ENCODE data around the gene TPP2.

The TPP2 gene

GRCh38 chr13:102597029-102597961 lies 509 bp downstream of the TPP2 start:
- peak; percentile 43 for DNase-seq (ENCODE audit: low read depth)

- peak; percentile 51 for DNase-seq (ENCODE audit: low read depth)
Measured at GRCh38 chr13:102598061-102598460, 1.3 kb downstream of the TPP2 start.

- DNase-seq (ENCODE audit: low read depth) = no peak
Measured at GRCh38 chr13:102599426-102600012, 2.7 kb downstream of the TPP2 start.

- no peak for DNase-seq (ENCODE audit: low read depth)
Measured at GRCh38 chr13:102606537-102607309, 9.9 kb downstream of the TPP2 start.

DNA sequence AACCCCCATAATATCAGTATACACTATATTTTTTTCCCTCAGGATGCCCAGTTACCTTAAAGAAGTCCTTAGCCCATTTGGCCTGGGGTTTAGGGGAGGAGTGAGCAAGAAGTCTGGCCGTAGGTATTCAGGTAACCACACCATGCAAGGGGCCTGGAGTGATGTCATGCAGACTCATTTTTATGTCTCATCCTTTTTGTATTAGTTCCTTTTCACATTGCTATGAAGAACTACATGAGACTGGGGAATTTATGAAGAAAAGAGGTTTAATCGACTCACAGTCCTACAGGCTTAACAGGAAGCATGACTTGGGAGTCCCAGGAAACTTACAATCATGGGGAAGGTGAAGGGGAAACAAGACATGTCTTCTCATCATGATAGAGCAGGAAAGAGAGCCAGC lies 12.2 kb downstream of the TPP2 start:
- peak; percentile 57 for DNase-seq (ENCODE audit: low read depth)

GRCh38 chr13:102609696-102610095 lies 12.9 kb downstream of the TPP2 start:
- no peak for DNase-seq (ENCODE audit: low read depth)

- DNase-seq (ENCODE audit: low read depth) = no peak
Measured at GRCh38 chr13:102610296-102610895, 13.6 kb downstream of the TPP2 start.

- DNase-seq (ENCODE audit: low read depth) = no peak
Measured at GRCh38 chr13:102617697-102618350, 21.0 kb downstream of the TPP2 start.

DNA sequence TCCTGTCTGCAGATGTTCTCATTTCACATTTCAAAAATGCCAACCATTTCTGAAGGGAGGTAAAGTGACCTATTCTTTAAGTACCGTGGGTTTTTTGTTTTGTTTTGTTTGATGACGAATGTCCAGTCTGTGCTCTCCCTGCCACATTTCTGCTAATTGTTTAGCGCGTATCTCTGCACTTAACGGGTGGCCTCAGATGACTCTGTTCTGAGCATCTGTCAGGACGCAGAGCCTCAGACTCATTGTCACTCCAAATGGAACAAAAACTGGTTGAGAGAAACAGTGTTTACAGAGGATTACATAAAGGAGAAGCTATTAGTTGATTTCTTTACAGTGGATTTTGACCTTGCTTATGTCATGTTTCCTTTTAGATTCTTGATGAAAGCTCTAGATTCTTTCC lies 23.7 kb downstream of the TPP2 start:
- DNase-seq (ENCODE audit: low read depth) = no peak

DNA sequence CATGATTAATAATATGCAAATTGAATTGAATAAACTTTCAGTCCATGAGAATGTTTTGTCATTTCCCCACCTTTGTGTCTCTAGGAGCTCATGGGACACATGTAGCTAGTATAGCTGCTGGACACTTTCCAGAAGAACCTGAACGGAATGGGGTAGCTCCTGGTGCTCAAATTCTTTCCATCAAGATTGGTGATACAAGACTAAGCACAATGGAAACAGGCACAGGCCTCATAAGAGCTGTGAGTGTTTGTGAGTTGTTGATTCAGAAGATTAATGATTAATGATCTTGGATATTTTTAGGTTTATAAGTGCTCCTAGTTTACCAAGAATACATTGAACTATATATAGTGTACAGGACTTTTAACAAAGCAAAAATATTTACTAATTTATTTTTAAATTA lies 30.1 kb downstream of the TPP2 start:
- DNase-seq (ENCODE audit: low read depth) = no peak

GRCh38 chr13:102628559-102628958 lies 31.8 kb downstream of the TPP2 start:
- DNase-seq (ENCODE audit: low read depth) = no peak

DNA sequence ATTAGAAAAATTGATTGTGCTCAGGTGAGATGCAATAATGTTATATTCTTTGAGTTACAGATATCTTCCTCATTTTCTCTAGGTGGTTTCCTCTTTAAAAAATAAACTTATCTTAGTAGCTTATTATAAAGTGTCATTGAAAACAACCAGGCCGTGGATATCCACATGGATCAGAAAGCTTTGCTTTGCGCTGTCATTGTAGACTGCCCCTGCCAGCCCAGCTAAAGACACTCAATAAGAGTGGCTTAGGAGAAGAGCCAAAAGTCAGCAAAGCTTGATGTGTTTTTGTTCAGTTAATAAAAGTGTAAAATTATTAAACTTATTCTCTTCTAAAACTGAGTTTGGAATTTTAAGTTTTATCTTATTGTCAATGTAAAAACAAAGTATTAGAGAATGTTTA lies 34.4 kb downstream of the TPP2 start:
- DNase-seq (ENCODE audit: low read depth) = no peak

DNA sequence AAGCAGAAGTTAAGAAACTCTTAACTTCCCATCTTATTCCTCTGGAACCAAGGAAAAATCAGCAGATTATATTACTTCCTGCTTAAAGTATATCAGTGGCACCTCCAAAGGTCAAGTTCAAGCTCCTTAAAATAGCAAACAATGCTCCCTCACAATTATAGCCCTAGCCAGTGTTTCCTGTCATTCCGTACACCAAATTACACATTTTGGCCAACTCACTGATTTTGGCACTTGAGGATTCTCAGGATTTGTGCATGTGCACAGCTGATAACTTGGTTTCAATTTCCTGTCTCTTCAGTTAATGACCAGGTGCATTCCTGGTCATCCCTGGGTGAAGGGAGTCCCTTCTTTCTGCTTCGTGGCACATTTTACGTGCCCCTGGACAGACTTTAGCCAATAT lies 42.0 kb downstream of the TPP2 start:
- DNase-seq (ENCODE audit: low read depth) = no peak

GRCh38 chr13:102642029-102642428 lies 45.2 kb downstream of the TPP2 start:
- DNase-seq (ENCODE audit: low read depth) = no peak

GRCh38 chr13:102642475-102642874 lies 45.7 kb downstream of the TPP2 start:
- DNase-seq (ENCODE audit: low read depth) = no peak

DNA sequence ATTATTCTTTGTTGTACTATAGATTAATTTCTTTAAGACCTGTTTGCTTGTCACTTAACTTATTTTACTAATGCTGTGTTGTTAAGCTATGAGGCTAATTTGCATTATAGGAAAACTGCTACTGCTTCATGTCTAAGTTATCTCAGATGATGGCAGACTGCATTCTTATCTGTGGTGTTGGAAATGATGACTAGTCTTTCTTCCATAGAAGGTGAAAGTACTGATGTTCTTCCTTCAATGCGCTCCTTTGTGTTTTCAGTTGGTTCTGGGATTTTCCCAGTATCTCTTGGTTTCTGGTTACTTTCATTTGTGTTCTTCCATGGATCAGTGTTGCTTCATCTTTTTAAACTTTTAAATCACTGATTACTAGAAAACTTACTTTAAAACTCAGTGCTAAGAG lies 46.9 kb downstream of the TPP2 start:
- no peak for DNase-seq (ENCODE audit: low read depth)

- no peak for DNase-seq (ENCODE audit: low read depth)
Measured at GRCh38 chr13:102645701-102646100, 48.9 kb downstream of the TPP2 start.

GRCh38 chr13:102648046-102648445 lies 51.3 kb downstream of the TPP2 start:
- no peak for DNase-seq (ENCODE audit: low read depth)

GRCh38 chr13:102650444-102650843 lies 53.7 kb downstream of the TPP2 start:
- no peak for DNase-seq (ENCODE audit: low read depth)

GRCh38 chr13:102651392-102651791 lies 54.6 kb downstream of the TPP2 start:
- DNase-seq (ENCODE audit: low read depth) = peak; percentile 67

- peak; percentile 23 for DNase-seq (ENCODE audit: low read depth)
Measured at GRCh38 chr13:102651892-102652291, 55.1 kb downstream of the TPP2 start.

DNA sequence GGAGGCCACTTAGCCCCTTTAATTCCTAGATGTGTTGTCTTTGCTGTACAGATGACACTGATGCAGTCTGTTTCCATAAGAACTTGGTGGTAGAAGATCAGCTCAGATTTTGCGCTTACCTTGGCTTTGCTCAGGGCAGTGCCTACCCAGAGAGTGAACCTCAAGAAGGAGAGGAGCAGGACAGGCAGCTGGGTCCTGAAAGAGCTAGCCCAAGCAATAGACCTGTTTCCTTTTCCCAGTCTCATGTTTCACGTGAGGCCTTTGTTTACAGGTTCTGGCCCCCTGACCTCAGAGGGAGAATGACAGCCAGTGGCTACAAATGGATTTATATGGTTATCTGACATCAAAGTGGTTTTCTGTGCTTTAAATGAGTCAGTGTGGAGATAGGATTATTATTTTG lies 58.0 kb downstream of the TPP2 start:
- DNase-seq (ENCODE audit: low read depth) = no peak
